ENCODE measurements around the gene SLC10A6. TPM values are rescaled to one million over a fixed set of nuclear protein-coding genes. Genes with fewer than 3 reads are reported as not detected.

SLC10A6 gene
- total and polyA plus RNA-seq, 2 donors (not counting 3 experiments of a cell fraction or from before 2014, with no cell fraction given) = 0.04 TPM; not detected in 1

DNA sequence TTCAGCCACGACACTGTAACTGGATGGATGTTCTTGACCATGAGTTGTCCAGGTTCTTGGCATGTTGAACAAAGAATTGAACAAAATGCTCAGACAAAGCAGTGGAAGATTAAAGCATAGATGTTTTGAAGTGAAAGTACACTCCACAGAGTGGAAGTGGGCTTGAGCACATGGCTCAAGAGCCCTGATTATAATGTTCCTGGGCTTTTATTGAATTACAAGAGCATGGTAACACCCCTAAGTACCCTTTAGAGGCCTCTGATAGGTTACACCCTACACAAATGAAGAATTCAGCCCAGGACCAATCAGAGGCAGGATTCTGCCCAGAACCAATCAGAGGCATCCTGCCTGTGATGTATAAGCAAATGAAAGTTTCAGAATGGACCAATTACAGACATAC is 33.5 kb downstream of the SLC10A6 start:
- POLR2A ChIA-PET = no interaction called here
- no TSS peak for BruUV-seq (replicated peaks)
- Histone ChIP-seq H4K20me1 (replicated peaks; ENCODE audit: control insufficient read depth, extremely low read depth, insufficient read depth, low read length) (no peaks in the 10 kb centered on the region), H3K4me1 (ENCODE audit: control insufficient read depth, extremely low read depth, insufficient read depth, low read length) (peaks cover 7% of the 10 kb centered on the region), H3K4me3 (replicated peaks in 1 of 3; ENCODE audit: insufficient read depth in 1 of 3, low read depth in 1 of 3, low read length in 3 of 3) (no peak overlapping the region), H3K79me2 (ENCODE audit: control insufficient read depth, insufficient read depth, low read length) (no peaks in the 10 kb centered on the region), H3K9ac (replicated peaks; ENCODE audit: extremely low read depth, insufficient read depth, low read length) (no peak overlapping the region), H3K9me1 (replicated peaks; ENCODE audit: control insufficient read depth, extremely low read depth, insufficient read depth, low read length) (no peaks in the 10 kb centered on the region), H3K36me3 (ENCODE audit: control insufficient read depth in 2 of 2, extremely low read depth in 1 of 2, insufficient read depth in 2 of 2, low read length in 2 of 2) (no peaks in the 10 kb centered on the region), H2AFZ (ENCODE audit: low read depth, low read length) (no peak overlapping the region), H3K9me3 (replicated peaks; ENCODE audit: control insufficient read depth, insufficient read depth, low read length) (no peaks in the 10 kb centered on the region), H3K27me3 (ENCODE audit: control insufficient read depth in 2 of 2, insufficient read depth in 2 of 2, low read length in 2 of 2) (no peaks in the 10 kb centered on the region), H3K27ac (ENCODE audit: insufficient read depth, low read depth, low read length) (no peak overlapping the region), H3K4me2 (ENCODE audit: insufficient read depth, low read length) (no peak overlapping the region)
- CTCF ChIA-PET = no interaction called here
- TF ChIP-seq POLR2AphosphoS5 (IDR thresholded peaks at IDR 0.05; ENCODE audit: insufficient read depth, low read depth, low read length) = no peak
- dilution Hi-C loops (cut with MboI; ENCODE audit: extremely low pct_ligation_motif_present, low sequenced_read_pairs) (no loop called here), intact Hi-C loops (cut with micrococcal nuclease) (loop anchor here (5.0 kb wide), 1 partner anchor 318 kb away; no protein-coding TSS in a partner anchor)
- no peak for DNase-seq (ENCODE audit: low read depth, low spot score)
- FAIRE-seq = no peak

DNA sequence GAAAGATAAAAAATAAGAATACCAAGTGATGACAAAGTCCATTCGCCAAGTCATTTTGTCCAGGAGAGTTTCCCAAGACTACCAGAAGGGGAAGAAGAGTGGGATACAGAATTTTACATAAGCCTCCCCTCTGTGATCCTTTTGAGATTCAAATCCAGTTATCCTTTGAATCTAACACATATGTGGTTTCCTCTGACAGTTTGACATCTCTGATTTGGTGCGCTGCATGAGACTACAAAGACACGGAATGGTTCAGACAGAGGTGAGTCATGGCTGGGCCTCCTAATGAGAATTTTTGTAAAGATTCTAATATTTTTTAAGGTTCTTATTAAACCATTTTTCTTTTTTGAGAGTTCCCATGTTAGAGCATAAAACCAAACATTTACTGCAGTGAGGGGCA is 38.3 kb downstream of the SLC10A6 start:
- H4K20me1 ChIP-seq (replicated peaks; ENCODE audit: control insufficient read depth, extremely low read depth, insufficient read depth, low read length) = no peaks in the 10 kb centered on the region
- POLR2A ChIA-PET = no interaction called here
- no peaks in the 10 kb centered on the region for H3K4me1 ChIP-seq (ENCODE audit: control insufficient read depth, extremely low read depth, insufficient read depth, low read length)
- no peak overlapping the region for H3K4me2 ChIP-seq (ENCODE audit: insufficient read depth, low read length)
- H3K27me3 ChIP-seq (ENCODE audit: control insufficient read depth in 2 of 2, insufficient read depth in 2 of 2, low read length in 2 of 2) = no peaks in the 10 kb centered on the region
- BruUV-seq (replicated peaks) = no TSS peak
- intact Hi-C loops (cut with micrococcal nuclease) = no loop called here
- DNase-seq (ENCODE audit: low read depth, low spot score) = no peak
- H2AFZ ChIP-seq (ENCODE audit: low read depth, low read length) = no peak overlapping the region
- TF ChIP-seq, protein P1, sequence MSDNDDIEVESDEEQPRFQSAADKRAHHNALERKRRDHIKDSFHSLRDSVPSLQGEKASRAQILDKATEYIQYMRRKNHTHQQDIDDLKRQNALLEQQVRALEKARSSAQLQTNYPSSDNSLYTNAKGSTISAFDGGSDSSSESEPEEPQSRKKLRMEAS (IDR thresholded peaks at IDR 0.05; ENCODE audit: insufficient read depth, insufficient read length) = no peak
- TF ChIP-seq, protein P2, sequence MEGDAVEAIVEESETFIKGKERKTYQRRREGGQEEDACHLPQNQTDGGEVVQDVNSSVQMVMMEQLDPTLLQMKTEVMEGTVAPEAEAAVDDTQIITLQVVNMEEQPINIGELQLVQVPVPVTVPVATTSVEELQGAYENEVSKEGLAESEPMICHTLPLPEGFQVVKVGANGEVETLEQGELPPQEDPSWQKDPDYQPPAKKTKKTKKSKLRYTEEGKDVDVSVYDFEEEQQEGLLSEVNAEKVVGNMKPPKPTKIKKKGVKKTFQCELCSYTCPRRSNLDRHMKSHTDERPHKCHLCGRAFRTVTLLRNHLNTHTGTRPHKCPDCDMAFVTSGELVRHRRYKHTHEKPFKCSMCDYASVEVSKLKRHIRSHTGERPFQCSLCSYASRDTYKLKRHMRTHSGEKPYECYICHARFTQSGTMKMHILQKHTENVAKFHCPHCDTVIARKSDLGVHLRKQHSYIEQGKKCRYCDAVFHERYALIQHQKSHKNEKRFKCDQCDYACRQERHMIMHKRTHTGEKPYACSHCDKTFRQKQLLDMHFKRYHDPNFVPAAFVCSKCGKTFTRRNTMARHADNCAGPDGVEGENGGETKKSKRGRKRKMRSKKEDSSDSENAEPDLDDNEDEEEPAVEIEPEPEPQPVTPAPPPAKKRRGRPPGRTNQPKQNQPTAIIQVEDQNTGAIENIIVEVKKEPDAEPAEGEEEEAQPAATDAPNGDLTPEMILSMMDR (IDR thresholded peaks at IDR 0.05; ENCODE audit: extremely low read depth in 1 of 2, insufficient read depth in 1 of 2, low read depth in 1 of 2, low read length in 2 of 2) = no peak
- TF ChIP-seq POLR2AphosphoS5 (IDR thresholded peaks at IDR 0.05; ENCODE audit: insufficient read depth, low read depth, low read length) (no peak), EZH2 (IDR thresholded peaks at IDR 0.05; ENCODE audit: borderline replicate concordance, low read depth, low read length, severe bottlenecking) (no peak), MYC (IDR thresholded peaks at IDR 0.05; ENCODE audit: low read depth, low read length) (no peak), GATA2 (IDR thresholded peaks at IDR 0.05; ENCODE audit: insufficient read depth, insufficient read length, low read depth, low read length) (no peak), JUN (IDR thresholded peaks at IDR 0.05; ENCODE audit: borderline replicate concordance, insufficient read depth, insufficient read length, low read depth) (no peak), POLR2A (IDR thresholded peaks at IDR 0.05; ENCODE audit: low read depth, low read length) (no peak), FOS (IDR thresholded peaks at IDR 0.05; ENCODE audit: borderline replicate concordance, insufficient read depth, low read length) (no peak)
- H3K9ac ChIP-seq (replicated peaks; ENCODE audit: extremely low read depth, insufficient read depth, low read length) = no peak overlapping the region
- H3K27ac ChIP-seq (ENCODE audit: insufficient read depth, low read depth, low read length) = no peak overlapping the region
- H3K79me2 ChIP-seq (ENCODE audit: control insufficient read depth, insufficient read depth, low read length) = no peaks in the 10 kb centered on the region
- FAIRE-seq = no peak
- no peaks in the 10 kb centered on the region for H3K36me3 ChIP-seq (ENCODE audit: control insufficient read depth in 2 of 2, extremely low read depth in 1 of 2, insufficient read depth in 2 of 2, low read length in 2 of 2)
- no peaks in the 10 kb centered on the region for H3K9me3 ChIP-seq (replicated peaks; ENCODE audit: control insufficient read depth, insufficient read depth, low read length)
- dilution Hi-C loops (cut with MboI; ENCODE audit: extremely low pct_ligation_motif_present, low sequenced_read_pairs) = no loop called here
- CTCF ChIA-PET = no interaction called here
- H3K9me1 ChIP-seq (replicated peaks; ENCODE audit: control insufficient read depth, extremely low read depth, insufficient read depth, low read length) = no peaks in the 10 kb centered on the region
- H3K4me3 ChIP-seq (replicated peaks in 1 of 3; ENCODE audit: insufficient read depth in 1 of 3, low read depth in 1 of 3, low read length in 3 of 3) = no peak overlapping the region

Measured in endothelial cell of umbilical vein (primary cell).